ENCODE results near the gene GID8. TPM values are rescaled to one million over a fixed set of nuclear protein-coding genes. Genes with fewer than 3 reads are reported as not detected.

The GID8 gene
- total and polyA plus RNA-seq, 2 of the 13 experiments (the other 11 are each of a cell fraction or from before 2014, with no cell fraction given), result 39.6 to 59.8 TPM

DNA sequence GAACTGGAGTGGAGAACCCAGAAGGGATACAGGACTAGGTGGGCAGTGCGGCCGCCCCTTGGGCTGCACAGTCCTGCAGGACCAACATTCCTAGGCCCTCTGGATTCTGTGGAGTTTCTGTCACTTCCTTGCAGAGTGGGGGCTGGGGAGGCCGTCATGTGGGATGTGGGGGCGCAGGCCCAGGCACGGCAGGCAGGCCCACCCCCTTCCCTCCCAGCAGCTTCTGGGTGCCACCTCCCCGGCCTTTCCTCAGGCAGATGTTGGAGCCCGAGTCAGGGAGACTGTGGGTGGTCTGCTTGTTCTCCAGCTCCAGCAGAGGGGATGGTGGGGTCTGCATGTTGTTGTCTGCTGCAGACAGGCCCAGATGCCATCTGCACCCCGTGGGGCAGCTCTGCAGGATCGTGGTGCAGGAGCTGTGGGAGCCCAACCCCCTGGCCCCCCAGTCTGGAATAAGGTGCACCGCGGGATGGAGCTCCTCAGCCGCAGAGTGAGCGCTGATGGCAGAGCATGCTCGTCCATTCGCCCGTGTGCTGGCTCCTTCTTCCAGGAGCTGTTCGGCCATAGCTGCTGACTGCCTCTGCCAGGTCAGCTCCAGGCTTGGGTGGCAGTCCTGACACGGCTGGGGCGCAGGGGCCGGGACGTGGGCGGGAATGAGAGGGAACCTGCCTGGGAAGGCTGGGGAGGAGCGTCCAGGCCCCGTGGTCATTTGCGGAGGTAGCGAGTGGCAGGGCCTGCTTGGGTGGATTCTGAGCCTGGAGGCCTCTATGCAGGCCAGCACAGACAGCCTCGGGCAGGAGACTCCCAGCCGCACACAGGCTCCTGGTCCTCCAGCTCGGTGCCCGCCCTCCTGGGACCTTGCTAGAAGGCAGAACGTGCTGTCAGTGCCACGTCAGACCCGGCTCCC, 32.6 kb downstream of the GID8 start (continued):
- no peak for TF ChIP-seq SMARCE1 (IDR thresholded peaks at IDR 0.05; ENCODE audit: borderline replicate concordance)
- TF ChIP-seq, protein P1, sequence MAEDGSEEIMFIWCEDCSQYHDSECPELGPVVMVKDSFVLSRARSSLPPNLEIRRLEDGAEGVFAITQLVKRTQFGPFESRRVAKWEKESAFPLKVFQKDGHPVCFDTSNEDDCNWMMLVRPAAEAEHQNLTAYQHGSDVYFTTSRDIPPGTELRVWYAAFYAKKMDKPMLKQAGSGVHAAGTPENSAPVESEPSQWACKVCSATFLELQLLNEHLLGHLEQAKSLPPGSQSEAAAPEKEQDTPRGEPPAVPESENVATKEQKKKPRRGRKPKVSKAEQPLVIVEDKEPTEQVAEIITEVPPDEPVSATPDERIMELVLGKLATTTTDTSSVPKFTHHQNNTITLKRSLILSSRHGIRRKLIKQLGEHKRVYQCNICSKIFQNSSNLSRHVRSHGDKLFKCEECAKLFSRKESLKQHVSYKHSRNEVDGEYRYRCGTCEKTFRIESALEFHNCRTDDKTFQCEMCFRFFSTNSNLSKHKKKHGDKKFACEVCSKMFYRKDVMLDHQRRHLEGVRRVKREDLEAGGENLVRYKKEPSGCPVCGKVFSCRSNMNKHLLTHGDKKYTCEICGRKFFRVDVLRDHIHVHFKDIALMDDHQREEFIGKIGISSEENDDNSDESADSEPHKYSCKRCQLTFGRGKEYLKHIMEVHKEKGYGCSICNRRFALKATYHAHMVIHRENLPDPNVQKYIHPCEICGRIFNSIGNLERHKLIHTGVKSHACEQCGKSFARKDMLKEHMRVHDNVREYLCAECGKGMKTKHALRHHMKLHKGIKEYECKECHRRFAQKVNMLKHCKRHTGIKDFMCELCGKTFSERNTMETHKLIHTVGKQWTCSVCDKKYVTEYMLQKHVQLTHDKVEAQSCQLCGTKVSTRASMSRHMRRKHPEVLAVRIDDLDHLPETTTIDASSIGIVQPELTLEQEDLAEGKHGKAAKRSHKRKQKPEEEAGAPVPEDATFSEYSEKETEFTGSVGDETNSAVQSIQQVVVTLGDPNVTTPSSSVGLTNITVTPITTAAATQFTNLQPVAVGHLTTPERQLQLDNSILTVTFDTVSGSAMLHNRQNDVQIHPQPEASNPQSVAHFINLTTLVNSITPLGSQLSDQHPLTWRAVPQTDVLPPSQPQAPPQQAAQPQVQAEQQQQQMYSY (CRISPR knock-in tag; IDR thresholded peaks at IDR 0.05), result no peak
- no peak for TF ChIP-seq SRSF4 (IDR thresholded peaks at IDR 0.05; ENCODE audit: low read depth, low read length, poor library complexity, severe bottlenecking)
- TF ChIP-seq NBN (conservative IDR thresholded peaks at IDR 0.05), result no peak
- TF ChIP-seq ELF4 (CRISPR knock-in tag; IDR thresholded peaks at IDR 0.05; ENCODE audit: borderline replicate concordance), result no peak
- TF ChIP-seq, protein P2, sequence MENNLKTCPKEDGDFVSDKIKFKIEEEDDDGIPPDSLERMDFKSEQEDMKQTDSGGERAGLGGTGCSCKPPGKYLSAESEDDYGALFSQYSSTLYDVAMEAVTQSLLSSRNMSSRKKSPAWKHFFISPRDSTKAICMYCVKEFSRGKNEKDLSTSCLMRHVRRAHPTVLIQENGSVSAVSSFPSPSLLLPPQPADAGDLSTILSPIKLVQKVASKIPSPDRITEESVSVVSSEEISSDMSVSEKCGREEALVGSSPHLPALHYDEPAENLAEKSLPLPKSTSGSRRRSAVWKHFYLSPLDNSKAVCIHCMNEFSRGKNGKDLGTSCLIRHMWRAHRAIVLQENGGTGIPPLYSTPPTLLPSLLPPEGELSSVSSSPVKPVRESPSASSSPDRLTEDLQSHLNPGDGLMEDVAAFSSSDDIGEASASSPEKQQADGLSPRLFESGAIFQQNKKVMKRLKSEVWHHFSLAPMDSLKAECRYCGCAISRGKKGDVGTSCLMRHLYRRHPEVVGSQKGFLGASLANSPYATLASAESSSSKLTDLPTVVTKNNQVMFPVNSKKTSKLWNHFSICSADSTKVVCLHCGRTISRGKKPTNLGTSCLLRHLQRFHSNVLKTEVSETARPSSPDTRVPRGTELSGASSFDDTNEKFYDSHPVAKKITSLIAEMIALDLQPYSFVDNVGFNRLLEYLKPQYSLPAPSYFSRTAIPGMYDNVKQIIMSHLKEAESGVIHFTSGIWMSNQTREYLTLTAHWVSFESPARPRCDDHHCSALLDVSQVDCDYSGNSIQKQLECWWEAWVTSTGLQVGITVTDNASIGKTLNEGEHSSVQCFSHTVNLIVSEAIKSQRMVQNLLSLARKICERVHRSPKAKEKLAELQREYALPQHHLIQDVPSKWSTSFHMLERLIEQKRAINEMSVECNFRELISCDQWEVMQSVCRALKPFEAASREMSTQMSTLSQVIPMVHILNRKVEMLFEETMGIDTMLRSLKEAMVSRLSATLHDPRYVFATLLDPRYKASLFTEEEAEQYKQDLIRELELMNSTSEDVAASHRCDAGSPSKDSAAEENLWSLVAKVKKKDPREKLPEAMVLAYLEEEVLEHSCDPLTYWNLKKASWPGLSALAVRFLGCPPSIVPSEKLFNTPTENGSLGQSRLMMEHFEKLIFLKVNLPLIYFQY (CRISPR knock-in tag; IDR thresholded peaks at IDR 0.05; ENCODE audit: borderline replicate concordance), result no peak
- no peak for TF ChIP-seq NPAS2 (CRISPR knock-in tag; IDR thresholded peaks at IDR 0.05; ENCODE audit: borderline replicate concordance)
- TF ChIP-seq IKZF1 (IDR thresholded peaks at IDR 0.05), result no peak
- peak; percentile 58; the same call in 1 of the 2 replicates for TF ChIP-seq PAX8 (CRISPR knock-in tag; IDR thresholded peaks at IDR 0.05; ENCODE audit: borderline replicate concordance)
- 0 out of 2 replicates have a peak, but pooled peaks have one; percentile 13 for TF ChIP-seq ZNF460 (CRISPR knock-in tag; IDR thresholded peaks at IDR 0.05; ENCODE audit: borderline replicate concordance)
- TF ChIP-seq, protein P3, sequence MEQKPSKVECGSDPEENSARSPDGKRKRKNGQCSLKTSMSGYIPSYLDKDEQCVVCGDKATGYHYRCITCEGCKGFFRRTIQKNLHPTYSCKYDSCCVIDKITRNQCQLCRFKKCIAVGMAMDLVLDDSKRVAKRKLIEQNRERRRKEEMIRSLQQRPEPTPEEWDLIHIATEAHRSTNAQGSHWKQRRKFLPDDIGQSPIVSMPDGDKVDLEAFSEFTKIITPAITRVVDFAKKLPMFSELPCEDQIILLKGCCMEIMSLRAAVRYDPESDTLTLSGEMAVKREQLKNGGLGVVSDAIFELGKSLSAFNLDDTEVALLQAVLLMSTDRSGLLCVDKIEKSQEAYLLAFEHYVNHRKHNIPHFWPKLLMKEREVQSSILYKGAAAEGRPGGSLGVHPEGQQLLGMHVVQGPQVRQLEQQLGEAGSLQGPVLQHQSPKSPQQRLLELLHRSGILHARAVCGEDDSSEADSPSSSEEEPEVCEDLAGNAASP (CRISPR knock-in tag; IDR thresholded peaks at IDR 0.05; ENCODE audit: borderline replicate concordance), result no peak
- TF ChIP-seq, protein P4, sequence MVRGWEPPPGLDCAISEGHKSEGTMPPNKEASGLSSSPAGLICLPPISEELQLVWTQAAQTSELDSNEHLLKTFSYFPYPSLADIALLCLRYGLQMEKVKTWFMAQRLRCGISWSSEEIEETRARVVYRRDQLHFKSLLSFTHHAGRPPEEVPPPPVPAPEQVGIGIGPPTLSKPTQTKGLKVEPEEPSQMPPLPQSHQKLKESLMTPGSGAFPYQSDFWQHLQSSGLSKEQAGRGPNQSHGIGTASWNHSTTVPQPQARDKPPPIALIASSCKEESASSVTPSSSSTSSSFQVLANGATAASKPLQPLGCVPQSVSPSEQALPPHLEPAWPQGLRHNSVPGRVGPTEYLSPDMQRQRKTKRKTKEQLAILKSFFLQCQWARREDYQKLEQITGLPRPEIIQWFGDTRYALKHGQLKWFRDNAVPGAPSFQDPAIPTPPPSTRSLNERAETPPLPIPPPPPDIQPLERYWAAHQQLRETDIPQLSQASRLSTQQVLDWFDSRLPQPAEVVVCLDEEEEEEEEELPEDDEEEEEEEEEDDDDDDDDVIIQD (CRISPR knock-in tag; IDR thresholded peaks at IDR 0.05; ENCODE audit: low read depth), result no peak
- TF ChIP-seq SP4 (CRISPR knock-in tag; IDR thresholded peaks at IDR 0.05), result no peak
